Spleen (tissue), 13 donors: ENCODE results near the gene TNFSF9. TPM values are rescaled to one million over a fixed set of nuclear protein-coding genes. Genes with fewer than 3 reads are reported as not detected.
A peak's percentile ranks its signal among the peaks of the same experiment; 100 is the strongest.

ENCODE experiments used
- DNase-seq: peaks from one replicate; pipeline ENCODE4 v3.0.0-alpha.2; 2020
- H3K27ac ChIP-seq, 8 donors: fragments of 200-600 bp; sonication (generic) in 7 of 8; 1 replicate in 4 of 8; 2 replicates in 4 of 8; pipeline versions ENCODE4 v1.5.0 to v1.8.0; 2016 to 2021; ENCODE audit warnings: inconsistent platforms in 4 of 8, mild to moderate bottlenecking in 4 of 8, moderate library complexity in 1 of 8
- H3K27me3 ChIP-seq, 7 donors: fragments of 200-600 bp; sonication (generic) in 6 of 7; replicated peaks in 1 of 7; 1 replicate in 4 of 7; 2 replicates in 3 of 7; pipeline versions ENCODE4 v1.5.0 to v1.8.0; 2016 to 2021; ENCODE audit warnings: inconsistent platforms in 3 of 7, mild to moderate bottlenecking in 1 of 7
- H3K36me3 ChIP-seq, 6 donors: fragments of 200-600 bp; sonication (generic) in 5 of 6; 1 replicate in 4 of 6; 2 replicates in 2 of 6; pipeline versions ENCODE4 v1.5.0 to v1.8.0; 2016 to 2021; ENCODE audit warnings: inconsistent platforms in 2 of 6
- H3K4me1 ChIP-seq, 6 donors: fragments of 200-600 bp; sonication (generic) in 5 of 6; 1 replicate in 3 of 6; 2 replicates in 3 of 6; pipeline versions ENCODE4 v1.5.0 to v1.8.0; 2016 to 2021; ENCODE audit warnings: inconsistent platforms in 3 of 6
- H3K4me3 ChIP-seq, 8 donors: fragments of 200-600 bp; sonication (generic) in 7 of 8; 1 replicate in 4 of 8; 2 replicates in 4 of 8; pipeline versions ENCODE4 v1.5.0 to v1.8.0; 2016 to 2021; ENCODE audit warnings: inconsistent platforms in 4 of 8, mild to moderate bottlenecking in 4 of 8, moderate library complexity in 2 of 8
- H3K9me3 ChIP-seq, 8 donors: fragments of 200-600 bp; sonication (generic) in 7 of 8; 1 replicate in 4 of 8; 2 replicates in 4 of 8; pipeline versions ENCODE4 v1.5.0 to v1.8.0; 2016 to 2021; ENCODE audit warnings: inconsistent platforms in 4 of 8
- CTCF ChIP-seq, 11 experiments: fragments of 200-600 bp in 7 of 11; fragments of 450-650 bp in 4 of 11; sonication (generic) in 4 of 11; IDR thresholded peaks in 8 of 11; conservative IDR thresholded peaks in 3 of 11; 1 replicate in 7 of 11; 2 replicates in 4 of 11; pipeline versions ENCODE4 v1.4.0 to v1.8.0; 2016 to 2021; ENCODE audit warnings: antibody characterized with exemption in 11 of 11, inconsistent platforms in 4 of 11, mild to moderate bottlenecking in 1 of 11
- POLR2A ChIP-seq, 3 donors: fragments of 450-650 bp; IDR thresholded peaks; one replicate each; pipeline ENCODE4 v1.5.1; 2017; ENCODE audit warnings: antibody characterized with exemption in 3 of 3, mild to moderate bottlenecking in 1 of 3
- POLR2AphosphoS5 ChIP-seq, 3 donors: sonication (generic); formaldehyde crosslinking; IDR thresholded peaks; one replicate each; pipeline ENCODE4 v1.5.1; 2017; ENCODE audit warnings: antibody characterized with exemption in 3 of 3
- whole genome bisulfite sequencing, 5 donors: extraction: QIAGEN DNeasy Blood & Tissue Kit in 3 of 5; methylation state at CpG; one replicate each; pipeline versions ENCODE4 v1.1.5 to v1.1.7; 2013 to 2018; 5-methylcytosine and 5-hydroxymethylcytosine counted together
- intact Hi-C: fragments of 100-400 bp; cut with DNase I; formaldehyde crosslinking; loops from one replicate; pipeline ENCODE4 v1.15.0; 2023; ENCODE audit warnings: low total_unique reads
- long read RNA-seq, 2 donors: transcript quantifications; one replicate each; lab custom pipeline, GENCODE V29; 2026
- polyA plus RNA-seq, 3 donors: library from polyadenylated mRNA; stranded (reverse); fragments of 200-250 nt; gene quantifications; one replicate each; pipeline ENCODE4 v1.2.1, GENCODE V29; 2013
- total RNA-seq, 7 donors: library from RNA; depleted of rRNA in 3 of 7; stranded (reverse); fragments of >200 nt in 3 of 7; fragmentation: NEBNext Ultra II Directional in 4 of 7; extraction: Animal tissue kit (Norgen Biotek cat#: 25700) in 4 of 7; gene quantifications; one replicate each; pipeline versions ENCODE4 v1.1.0 to v1.2.1, GENCODE V29; 2016 to 2021
- donor health status: healthy with polysubstance abuse.
- donor health status: DM: no; HTN: no; CAD: no; lungs with moderate emphysema.
- donor health status: DM: no; HTN: no; CAD: no.
- donor health status: Bipolar disorder and iron deficiency.
- donor health status: healthy.
- donor health status: DM: no; HTN: no; CAD: no.
- donor health status: DM: yes; HTN: yes; CAD: no.

Gene TNFSF9
- total RNA-seq (1 to 10 TPM in 6 of 7 donors, under 1 TPM in 1; 0.72 to 4.1 (median 3.3) TPM), polyA plus RNA-seq (1 to 10 TPM; 1.5 to 3.1 (median 2.7) TPM)
- long read RNA-seq, donor 1, partial matches to known transcripts = 0 of 2 reads
- long read RNA-seq, donor 1, other reads (novel, unspliced or antisense) = 0 of 2 reads
- long read RNA-seq, donor 2 = 0 reads

- Histone ChIP-seq H3K4me3 (peak within 1 kb of the TSS; percentile 41 to 76 (median 52)), H3K36me3 (peaks cover 0 to 7% (median 3%) of the 10 kb centered on the region in 6 donors), H3K4me1 (peaks cover 6 to 57% (median 45%) of the 10 kb centered on the region in 6 donors), H3K9me3 (no peaks in the 10 kb centered on the region), H3K27me3 (peaks cover 0 to 45% (median 7%) of the 10 kb centered on the region in 7 donors), H3K27ac (peak within 1 kb of the TSS in 7 of 8 donors; percentile 61 to 87 (median 77))
- intact Hi-C loops = no loop called here
- peak; percentile 87 to 95 (median 90) for TF ChIP-seq POLR2AphosphoS5 (IDR thresholded peaks at IDR 0.05)
- peak; percentile 27 to 66 (median 62) for TF ChIP-seq POLR2A (IDR thresholded peaks at IDR 0.05)
- TF ChIP-seq CTCF (IDR thresholded peaks at IDR 0.05 in 8 of 11, conservative IDR thresholded peaks at IDR 0.05 in 3 of 11) = no peak
- WGBS, 5 donors = 1% methylated on average over 27 to 44 of the region's 44 CpGs
- DNase-seq = peak; percentile 95
These were observed at the start of gene TNFSF9 for GRCh38 chr19:6530386-6531162. TNFSF9 (plus strand) TSS chr19:6531026; CDS start chr19:6531037, 11 bp downstream.

GRCh38 chr19:6481541-6482342 lies 49.1 kb upstream of the TNFSF9 start, which contains the start of gene DENND1C:
DENND1C (minus strand) TSS chr19:6481787; CDS start chr19:6481695, 92 bp downstream.
- peak within 1 kb of the TSS; percentile 42 to 76 (median 57) for H3K4me3 ChIP-seq
- peak in 10 of 11 experiments; percentile 43 to 77 (median 68) for TF ChIP-seq CTCF (IDR thresholded peaks at IDR 0.05 in 8 of 11, conservative IDR thresholded peaks at IDR 0.05 in 3 of 11)
- TF ChIP-seq POLR2AphosphoS5 (IDR thresholded peaks at IDR 0.05) = peak; percentile 79 to 89 (median 83)
- no peak for TF ChIP-seq POLR2A (IDR thresholded peaks at IDR 0.05)
- intact Hi-C loops = no loop called here
- peaks cover 0 to 5% (median 0%) of the 10 kb centered on the region in 7 donors for H3K27me3 ChIP-seq
- peaks cover 0 to 53% (median 20%) of the 10 kb centered on the region in 6 donors for H3K4me1 ChIP-seq
- peak; percentile 95 for DNase-seq
- peak within 1 kb of the TSS; percentile 83 to 96 (median 90) for H3K27ac ChIP-seq
- WGBS, 5 donors = 10 to 19% (median 14%) methylated on average over 20 to 24 of the region's 24 CpGs
- peaks cover 0 to 33% (median 8%) of the 10 kb centered on the region in 6 donors for H3K36me3 ChIP-seq
- H3K9me3 ChIP-seq = no peaks in the 10 kb centered on the region

- no peaks in the 10 kb centered on the region for H3K9me3 ChIP-seq
- no peak for TF ChIP-seq CTCF (IDR thresholded peaks at IDR 0.05 in 8 of 11, conservative IDR thresholded peaks at IDR 0.05 in 3 of 11)
- no peak for TF ChIP-seq POLR2AphosphoS5 (IDR thresholded peaks at IDR 0.05)
- no peak for TF ChIP-seq POLR2A (IDR thresholded peaks at IDR 0.05)
- intact Hi-C loops = no loop called here
- no peak for DNase-seq
- WGBS, 5 donors = 90 to 93% (median 92%) methylated on average over 8 of the region's 8 CpGs
- peaks cover 0 to 47% (median 19%) of the 10 kb centered on the region in 6 donors for H3K4me1 ChIP-seq
- H3K36me3 ChIP-seq = peaks cover 0 to 27% (median 3%) of the 10 kb centered on the region in 6 donors
- peak overlapping the region in 3 of 8 donors; percentile 56 to 76 (median 58) for H3K4me3 ChIP-seq
- peak overlapping the region; percentile 83 to 96 (median 90) for H3K27ac ChIP-seq
- no peaks in the 10 kb centered on the region for H3K27me3 ChIP-seq
These were observed 48.5 kb upstream of the TNFSF9 start for GRCh38 chr19:6482343-6482686.
